ENCODE measurements around the gene UNKL.

Gene UNKL

GRCh38 chr16:1430214-1430758, 15.8 kb upstream of the UNKL start:
- no peak for DNase-seq

DNA sequence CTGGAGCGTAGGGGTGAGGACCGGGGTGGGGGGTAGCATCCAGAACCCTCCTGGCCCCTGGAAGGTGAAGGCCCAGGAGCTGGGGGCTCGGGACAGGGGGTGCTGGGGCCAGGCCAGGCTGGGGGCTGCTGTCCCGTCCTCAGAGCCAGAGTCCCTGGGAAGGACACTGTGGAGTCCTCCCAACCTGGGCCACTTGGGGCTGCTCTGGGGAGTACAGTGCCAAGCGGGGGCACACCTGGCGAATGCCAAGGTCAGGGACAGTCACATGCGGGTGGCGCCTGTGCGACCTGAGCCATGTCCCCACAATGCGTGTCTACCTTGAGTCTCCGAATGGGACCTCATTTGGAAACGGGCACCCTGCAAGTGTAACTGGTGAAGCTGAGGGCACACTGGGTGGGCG, 15.1 kb upstream of the UNKL start:
- DNase-seq = no peak

GRCh38 chr16:1429012-1429411, 14.5 kb upstream of the UNKL start:
- no peak for DNase-seq

DNA sequence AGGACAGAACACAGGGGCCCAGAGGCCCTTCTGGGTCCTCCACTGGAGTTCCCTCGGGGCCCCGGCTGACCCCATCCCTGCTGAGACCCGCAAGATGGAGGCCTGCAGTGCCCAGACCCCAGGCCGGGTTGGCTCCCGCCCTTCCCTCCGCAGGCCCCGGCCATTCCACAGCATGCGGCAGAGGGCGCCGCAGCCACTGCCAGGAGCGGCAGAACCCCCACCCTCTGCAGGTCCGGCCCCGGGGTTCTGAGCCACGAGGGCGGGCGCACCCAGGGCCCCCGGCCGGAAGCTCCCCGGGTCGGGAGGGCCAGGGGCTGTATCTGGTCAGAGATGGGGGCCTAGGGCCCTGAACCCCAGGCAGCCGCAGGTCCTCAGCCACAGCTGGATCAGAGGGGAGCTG, 14.0 kb upstream of the UNKL start:
- no peak for DNase-seq

GRCh38 chr16:1427473-1428461, 13.3 kb upstream of the UNKL start:
- DNase-seq = no peak

- no peak for DNase-seq
Measured at GRCh38 chr16:1426734-1427471, 12.4 kb upstream of the UNKL start.

DNA sequence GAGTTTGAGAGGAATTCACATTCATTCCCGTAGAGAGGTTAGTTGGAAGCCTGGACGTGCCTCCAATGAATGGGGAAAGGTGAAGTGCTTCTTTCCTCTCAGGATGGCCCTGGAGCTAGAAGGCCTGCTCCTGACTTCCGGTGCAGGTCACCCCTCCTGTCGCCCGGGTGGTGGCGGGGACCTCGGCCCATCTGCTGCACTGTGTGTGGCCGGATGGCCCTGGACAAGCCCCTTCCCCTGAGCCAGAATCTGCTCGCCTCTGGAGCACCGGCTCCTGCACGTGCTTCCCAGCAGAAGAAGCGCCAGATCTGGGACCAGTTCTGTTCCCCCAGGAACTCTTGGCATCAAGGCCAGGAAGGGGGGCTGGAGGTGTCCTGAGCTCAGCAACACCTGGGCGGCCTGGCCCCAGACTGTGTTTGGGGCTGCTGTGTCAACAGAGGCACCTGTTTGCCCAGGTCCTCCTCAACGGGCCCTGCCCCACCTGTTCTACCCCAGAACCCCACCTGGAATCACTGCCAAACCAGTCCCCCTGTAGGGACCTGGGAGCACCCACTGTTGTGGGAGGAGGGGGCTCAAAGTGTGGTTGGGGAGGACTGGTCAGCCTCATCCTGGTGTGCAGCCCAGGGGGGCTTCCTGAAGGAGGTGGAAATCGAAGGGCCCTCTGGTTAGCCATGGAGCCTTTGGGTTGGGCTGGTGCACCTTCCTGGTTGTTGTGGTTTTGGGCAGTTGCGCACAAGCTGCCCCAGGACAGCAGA, 11.3 kb upstream of the UNKL start:
- no peak for DNase-seq

- DNase-seq = no peak
Measured at GRCh38 chr16:1424028-1424427, 9.5 kb upstream of the UNKL start.

DNA sequence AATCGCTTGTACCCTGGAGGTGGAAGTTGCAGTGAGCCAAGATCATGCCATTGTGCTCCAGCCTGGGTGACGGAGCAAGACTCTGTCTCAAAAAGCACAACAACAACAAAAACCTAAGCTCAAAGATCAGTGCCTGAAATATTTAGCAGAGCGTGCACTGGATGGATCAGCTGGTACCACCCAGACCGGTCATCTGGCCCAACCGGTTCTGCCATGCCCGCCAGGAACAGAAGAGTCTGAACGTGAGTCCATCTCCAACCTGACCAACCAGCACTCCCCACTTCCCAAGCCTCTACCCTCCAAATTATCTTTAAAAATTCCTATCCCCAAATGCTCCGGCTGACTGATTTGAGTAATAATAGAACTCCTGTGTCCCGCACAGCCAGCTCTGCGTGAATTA, 7.6 kb upstream of the UNKL start:
- DNase-seq = no peak

DNA sequence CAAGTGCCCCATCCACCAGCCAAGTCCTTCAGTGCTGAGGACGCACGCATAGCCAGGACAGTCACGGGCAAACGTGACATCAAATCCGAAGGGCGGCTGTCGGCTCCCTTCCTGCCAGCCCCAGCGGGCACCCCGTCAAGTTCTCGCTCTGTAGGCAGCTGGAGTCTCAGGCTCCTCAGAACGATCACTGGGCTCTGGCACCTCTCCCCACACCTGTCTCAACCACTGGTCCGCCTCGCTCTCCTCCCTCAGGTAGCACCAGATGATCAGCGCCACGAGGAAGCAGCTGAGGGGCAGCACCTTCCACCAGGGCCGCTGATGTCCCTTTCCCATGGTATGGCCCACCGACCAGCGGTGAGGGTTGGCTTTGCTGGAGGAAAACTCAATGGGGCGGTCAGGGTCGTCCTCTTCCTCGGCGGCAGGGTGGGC, 5.6 kb upstream of the UNKL start:
- DNase-seq = no peak

- no peak for DNase-seq
Measured at GRCh38 chr16:1416521-1416941, 2.0 kb upstream of the UNKL start.

DNA sequence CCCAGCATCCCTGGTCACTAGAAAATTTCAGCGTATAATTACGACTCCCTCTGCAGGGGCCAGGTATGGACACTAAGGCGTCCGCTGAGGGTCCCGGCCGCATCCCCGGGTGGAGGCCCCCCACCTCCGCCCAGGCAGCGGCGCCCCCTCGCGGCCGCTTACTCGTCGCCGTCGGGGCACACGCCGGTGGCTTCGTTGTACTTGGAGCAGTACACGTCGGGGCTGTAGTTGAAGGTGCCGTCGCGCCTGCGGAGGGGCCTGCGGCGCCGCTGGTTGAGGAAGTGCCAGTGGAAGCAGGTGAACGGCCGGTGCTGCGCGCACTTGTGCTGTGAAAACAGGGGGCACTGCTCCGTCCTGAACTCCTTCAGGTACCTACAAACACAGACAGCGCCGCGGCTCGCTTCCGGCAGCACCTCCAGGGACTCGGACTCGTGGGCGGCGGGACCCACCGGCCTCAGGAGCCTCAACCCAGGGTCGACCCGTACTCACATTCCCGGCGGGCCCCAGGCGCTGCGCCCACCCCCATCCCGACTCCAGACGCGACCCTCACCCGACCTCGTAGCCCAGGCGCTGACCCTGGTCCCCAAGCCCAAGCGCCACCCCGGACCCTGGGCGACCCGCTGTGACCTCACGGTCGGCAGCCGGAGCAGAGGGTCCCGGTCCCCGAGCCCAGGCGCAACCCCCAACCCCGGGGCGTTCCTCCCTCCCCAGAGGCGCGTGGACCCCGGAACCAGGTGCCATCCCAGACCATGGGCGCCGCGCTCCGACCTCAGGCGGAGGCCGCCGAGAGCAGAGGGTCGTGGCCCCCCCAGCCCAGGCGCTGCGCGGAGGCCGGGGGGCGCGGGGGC, 596 bp downstream of the UNKL start:
- peak; percentile 50 for DNase-seq

DNA sequence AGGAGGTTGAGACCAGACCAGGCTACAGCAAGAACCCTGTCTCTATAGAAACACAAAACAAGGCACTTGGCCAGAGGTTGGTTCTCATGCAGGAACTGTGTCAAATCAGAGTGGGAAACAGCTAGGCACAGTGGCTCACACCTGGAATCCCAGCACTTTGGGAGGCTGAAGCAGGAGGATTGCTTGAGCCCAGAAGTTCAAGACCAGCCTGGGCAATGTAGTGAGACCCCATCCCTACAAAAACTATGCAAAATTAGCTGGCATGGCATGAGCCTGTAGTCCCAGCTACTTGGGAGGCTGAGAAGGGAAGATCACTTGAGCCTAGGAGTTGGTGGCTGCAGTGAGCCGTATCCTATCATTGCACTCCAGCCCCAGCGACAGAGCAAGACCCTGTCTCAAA, 1.7 kb downstream of the UNKL start:
- no peak for DNase-seq

- peak; percentile 95 for DNase-seq
Measured at GRCh38 chr16:1408171-1408837, 6.2 kb downstream of the UNKL start.

GRCh38 chr16:1407753-1408152, 6.8 kb downstream of the UNKL start:
- DNase-seq = no peak

GRCh38 chr16:1403733-1404132, 10.8 kb downstream of the UNKL start:
- DNase-seq = no peak

DNA sequence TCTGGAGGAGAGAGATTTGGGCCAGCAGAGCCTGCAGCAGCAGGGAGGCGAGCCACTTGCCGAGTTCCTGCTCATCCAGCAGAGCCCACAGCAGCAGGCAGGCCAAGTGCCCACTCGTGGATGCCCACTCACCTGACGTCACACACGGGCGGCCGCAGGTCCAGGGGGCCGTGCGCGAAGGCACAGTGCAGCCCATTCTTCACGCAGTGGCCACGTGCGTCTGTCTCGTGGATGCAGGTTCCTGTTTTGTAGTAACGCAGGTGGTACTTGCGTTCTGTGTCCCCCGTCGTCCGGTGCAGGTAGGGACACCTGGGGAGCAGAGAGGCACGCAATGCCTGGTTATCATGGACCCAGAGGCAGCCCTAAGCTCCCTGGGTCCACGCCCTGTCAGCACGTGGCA, 11.5 kb downstream of the UNKL start:
- no peak for DNase-seq

- DNase-seq = no peak
Measured at GRCh38 chr16:1401758-1402154, 12.7 kb downstream of the UNKL start.

DNA sequence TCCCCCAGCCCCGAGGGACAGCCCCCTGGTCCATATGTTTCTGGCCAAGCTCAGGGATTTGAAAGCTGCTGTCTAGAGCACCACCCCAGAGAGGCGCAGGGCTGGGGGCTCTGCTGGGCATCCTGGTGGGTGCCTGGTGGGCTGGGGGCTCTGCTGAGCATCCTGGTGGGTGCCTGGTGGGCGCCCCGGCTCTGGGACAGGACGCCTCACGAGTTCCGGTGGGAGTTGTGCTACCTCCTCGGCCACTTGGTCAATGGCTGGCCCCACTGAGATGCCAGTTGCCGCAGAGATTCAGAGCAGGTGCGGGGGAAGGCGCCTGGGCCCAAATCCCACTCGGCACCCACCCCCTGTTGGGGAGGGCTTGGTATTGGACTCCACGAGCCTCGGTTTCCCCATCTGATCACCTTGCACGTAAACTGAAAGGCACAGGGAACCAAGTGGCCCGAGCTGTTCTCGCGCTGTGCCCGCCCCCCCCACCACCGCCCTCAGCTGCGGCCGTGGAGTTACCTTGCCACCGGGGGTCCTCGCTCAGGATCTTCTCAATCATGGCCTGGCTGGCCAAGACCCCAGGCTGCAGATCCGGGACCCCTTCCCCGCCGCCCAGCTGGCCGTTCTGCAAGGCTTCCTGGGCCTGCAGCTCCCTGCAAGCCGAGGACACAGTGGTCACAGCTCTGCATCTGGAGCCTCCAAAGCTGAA, 13.3 kb downstream of the UNKL start:
- no peak for DNase-seq

GRCh38 chr16:1398826-1399581, 15.5 kb downstream of the UNKL start:
- DNase-seq = no peak

All from activated CD4-positive, alpha-beta T cell treated with anti-CD3 and anti-CD28 coated beads for 1 hour (primary cell).